ENCODE measurements around the gene CLDN16.

CLDN16 gene

GRCh38 chr3:190387578-190388213 lies at the start of gene CLDN16:
Gene CLDN16, plus strand, starts transcription at chr3:190388163. Its CDS starts 167 bp downstream, at chr3:190388330.
- no peak for TF ChIP-seq CTCF (IDR thresholded peaks at IDR 0.05; ENCODE audit: extremely low read depth, insufficient read depth, missing control alignments)
- in situ Hi-C loops (cut with MboI; ENCODE audit: low pct_unique_long_range_greater_than_20kb, low sequenced_read_pairs, unreplicated experiment): no loop called here
- no peak for DNase-seq (ENCODE audit: low spot score)

- in situ Hi-C loops (cut with MboI; ENCODE audit: low pct_unique_long_range_greater_than_20kb, low sequenced_read_pairs, unreplicated experiment): no loop called here
- no peak for TF ChIP-seq CTCF (IDR thresholded peaks at IDR 0.05; ENCODE audit: extremely low read depth, insufficient read depth, missing control alignments)
- DNase-seq (ENCODE audit: low spot score): no peak
Measured at GRCh38 chr3:190338717-190339116, 49.2 kb upstream of the CLDN16 start.

GRCh38 chr3:190339130-190339529 lies 48.8 kb upstream of the CLDN16 start:
- DNase-seq (ENCODE audit: low spot score): peak; percentile 31
- peak; percentile 23 for TF ChIP-seq CTCF (IDR thresholded peaks at IDR 0.05; ENCODE audit: extremely low read depth, insufficient read depth, missing control alignments)
- in situ Hi-C loops (cut with MboI; ENCODE audit: low pct_unique_long_range_greater_than_20kb, low sequenced_read_pairs, unreplicated experiment): no loop called here

GRCh38 chr3:190340071-190340470 lies 47.9 kb upstream of the CLDN16 start:
- no peak for TF ChIP-seq CTCF (IDR thresholded peaks at IDR 0.05; ENCODE audit: extremely low read depth, insufficient read depth, missing control alignments)
- in situ Hi-C loops (cut with MboI; ENCODE audit: low pct_unique_long_range_greater_than_20kb, low sequenced_read_pairs, unreplicated experiment): no loop called here
- no peak for DNase-seq (ENCODE audit: low spot score)

GRCh38 chr3:190345027-190345821 lies 42.7 kb upstream of the CLDN16 start:
- no peak for DNase-seq (ENCODE audit: low spot score)

GRCh38 chr3:190345878-190346277 lies 42.1 kb upstream of the CLDN16 start:
- TF ChIP-seq CTCF (IDR thresholded peaks at IDR 0.05; ENCODE audit: extremely low read depth, insufficient read depth, missing control alignments): no peak
- no peak for DNase-seq (ENCODE audit: low spot score)
- in situ Hi-C loops (cut with MboI; ENCODE audit: low pct_unique_long_range_greater_than_20kb, low sequenced_read_pairs, unreplicated experiment): no loop called here

More at GRCh38 chr3:190345027-190345821, 42.7 kb upstream of the CLDN16 start:
- no peak for TF ChIP-seq CTCF (IDR thresholded peaks at IDR 0.05; ENCODE audit: extremely low read depth, insufficient read depth, missing control alignments)
- in situ Hi-C loops (cut with MboI; ENCODE audit: low pct_unique_long_range_greater_than_20kb, low sequenced_read_pairs, unreplicated experiment): no loop called here
